ENCODE data around the gene UBA5. TPM values are rescaled to one million over a fixed set of nuclear protein-coding genes. Genes with fewer than 3 reads are reported as not detected.

Gene UBA5
- total and polyA plus RNA-seq, 2 of the 13 experiments (the other 11 are each of a cell fraction or from before 2014, with no cell fraction given): 30.2 to 46.8 TPM

GRCh38 chr3:132660052-132660810 lies at the start of gene UBA5 (continued):
- TF ChIP-seq RORA (CRISPR knock-in tag; IDR thresholded peaks at IDR 0.05) (no peak), ETV5 (CRISPR knock-in tag; IDR thresholded peaks at IDR 0.05; ENCODE audit: borderline replicate concordance) (peak; percentile 70), SP4 (CRISPR knock-in tag; IDR thresholded peaks at IDR 0.05) (0 out of 2 replicates have a peak, but pooled peaks have one; percentile 40), ZNF343 (CRISPR knock-in tag; IDR thresholded peaks at IDR 0.05) (no peak), IKZF1 (IDR thresholded peaks at IDR 0.05) (no peak), DBP (CRISPR knock-in tag; IDR thresholded peaks at IDR 0.05; ENCODE audit: not compliant biosample characterization) (no peak), ZNF550 (CRISPR knock-in tag; IDR thresholded peaks at IDR 0.05; ENCODE audit: borderline replicate concordance) (no peak), CCDC6 (CRISPR knock-in tag; IDR thresholded peaks at IDR 0.05) (peak; percentile 9; the same call in 1 of the 2 replicates), FOXK1 (CRISPR knock-in tag; IDR thresholded peaks at IDR 0.05; ENCODE audit: borderline replicate concordance, low read depth) (peak; percentile 26; the same call in 1 of the 2 replicates), ZNF431 (CRISPR knock-in tag; IDR thresholded peaks at IDR 0.05; ENCODE audit: borderline replicate concordance, low read depth) (0 out of 2 replicates have a peak, but pooled peaks have one; percentile 23), ZFP91 (CRISPR knock-in tag; IDR thresholded peaks at IDR 0.05; ENCODE audit: borderline replicate concordance) (peak; percentile 81), TBP (CRISPR knock-in tag; IDR thresholded peaks at IDR 0.05) (no peak), ZNF614 (CRISPR knock-in tag; IDR thresholded peaks at IDR 0.05; ENCODE audit: borderline replicate concordance) (0 out of 2 replicates have a peak, but pooled peaks have one; percentile 27), BORCS8-MEF2B (CRISPR knock-in tag; IDR thresholded peaks at IDR 0.05) (peak; percentile 63), JUN (CRISPR knock-in tag; IDR thresholded peaks at IDR 0.05) (no peak), GLI4 (CRISPR knock-in tag; IDR thresholded peaks at IDR 0.05; ENCODE audit: borderline replicate concordance) (peak; percentile 31; the same call in 1 of the 2 replicates), HES4 (CRISPR knock-in tag; IDR thresholded peaks at IDR 0.05; ENCODE audit: borderline replicate concordance) (peak; percentile 55; the same call in 1 of the 2 replicates), ZNF768 (CRISPR knock-in tag; IDR thresholded peaks at IDR 0.05) (peak; percentile 79), CREM (IDR thresholded peaks at IDR 0.05) (0 out of 2 replicates have a peak, but pooled peaks have one; percentile 10), CREM (CRISPR knock-in tag; IDR thresholded peaks at IDR 0.05) (no peak), SAP130 (CRISPR knock-in tag; IDR thresholded peaks at IDR 0.05; ENCODE audit: low read depth) (peak; percentile 62), SRSF4 (IDR thresholded peaks at IDR 0.05; ENCODE audit: low read depth, low read length, poor library complexity, severe bottlenecking) (no peak), HMG20B (CRISPR knock-in tag; conservative IDR thresholded peaks at IDR 0.05) (peak; percentile 26; the same call in 1 of the 2 replicates), HNF1B (CRISPR knock-in tag; IDR thresholded peaks at IDR 0.05) (peak; percentile 46), ARNT (IDR thresholded peaks at IDR 0.05) (no peak)

All from HepG2 (cell line).